ENCODE results near the gene SEMA7A.

Gene SEMA7A

DNA sequence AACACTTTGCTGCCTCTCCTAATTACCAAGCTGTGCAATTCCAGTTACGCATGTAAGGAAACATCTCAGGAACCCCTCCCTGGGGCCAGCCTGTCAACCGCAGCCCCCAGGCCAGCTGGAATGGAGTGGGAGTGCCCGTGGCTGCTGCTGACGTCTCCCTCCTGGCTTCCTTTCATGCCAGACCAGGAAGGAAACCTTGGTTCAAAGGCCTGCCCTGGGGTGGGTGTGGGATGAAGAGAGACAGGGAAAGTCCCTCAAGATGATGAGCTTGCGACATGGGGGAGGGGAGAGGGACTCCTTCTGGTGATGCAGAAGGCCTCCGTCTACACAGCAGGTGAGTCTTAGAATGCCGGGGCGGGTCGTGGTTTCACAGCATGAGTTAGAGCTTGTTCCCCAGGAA lies 54.9 kb downstream of the SEMA7A start:
- TF ChIP-seq, protein P1, sequence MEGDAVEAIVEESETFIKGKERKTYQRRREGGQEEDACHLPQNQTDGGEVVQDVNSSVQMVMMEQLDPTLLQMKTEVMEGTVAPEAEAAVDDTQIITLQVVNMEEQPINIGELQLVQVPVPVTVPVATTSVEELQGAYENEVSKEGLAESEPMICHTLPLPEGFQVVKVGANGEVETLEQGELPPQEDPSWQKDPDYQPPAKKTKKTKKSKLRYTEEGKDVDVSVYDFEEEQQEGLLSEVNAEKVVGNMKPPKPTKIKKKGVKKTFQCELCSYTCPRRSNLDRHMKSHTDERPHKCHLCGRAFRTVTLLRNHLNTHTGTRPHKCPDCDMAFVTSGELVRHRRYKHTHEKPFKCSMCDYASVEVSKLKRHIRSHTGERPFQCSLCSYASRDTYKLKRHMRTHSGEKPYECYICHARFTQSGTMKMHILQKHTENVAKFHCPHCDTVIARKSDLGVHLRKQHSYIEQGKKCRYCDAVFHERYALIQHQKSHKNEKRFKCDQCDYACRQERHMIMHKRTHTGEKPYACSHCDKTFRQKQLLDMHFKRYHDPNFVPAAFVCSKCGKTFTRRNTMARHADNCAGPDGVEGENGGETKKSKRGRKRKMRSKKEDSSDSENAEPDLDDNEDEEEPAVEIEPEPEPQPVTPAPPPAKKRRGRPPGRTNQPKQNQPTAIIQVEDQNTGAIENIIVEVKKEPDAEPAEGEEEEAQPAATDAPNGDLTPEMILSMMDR (conservative IDR thresholded peaks at IDR 0.05; ENCODE audit: low read length) = no peak
- peak; percentile 61 for DNase-seq (ENCODE audit: low read depth)
- no peak overlapping the region for H3K4me3 ChIP-seq (ENCODE audit: low read length)

GRCh38 chr15:74377831-74378766 lies 55.7 kb downstream of the SEMA7A start:
- no peak for DNase-seq (ENCODE audit: low read depth)
- H3K4me3 ChIP-seq (ENCODE audit: low read length) = no peak overlapping the region
- TF ChIP-seq, protein P1 (conservative IDR thresholded peaks at IDR 0.05; ENCODE audit: low read length) = no peak

DNA sequence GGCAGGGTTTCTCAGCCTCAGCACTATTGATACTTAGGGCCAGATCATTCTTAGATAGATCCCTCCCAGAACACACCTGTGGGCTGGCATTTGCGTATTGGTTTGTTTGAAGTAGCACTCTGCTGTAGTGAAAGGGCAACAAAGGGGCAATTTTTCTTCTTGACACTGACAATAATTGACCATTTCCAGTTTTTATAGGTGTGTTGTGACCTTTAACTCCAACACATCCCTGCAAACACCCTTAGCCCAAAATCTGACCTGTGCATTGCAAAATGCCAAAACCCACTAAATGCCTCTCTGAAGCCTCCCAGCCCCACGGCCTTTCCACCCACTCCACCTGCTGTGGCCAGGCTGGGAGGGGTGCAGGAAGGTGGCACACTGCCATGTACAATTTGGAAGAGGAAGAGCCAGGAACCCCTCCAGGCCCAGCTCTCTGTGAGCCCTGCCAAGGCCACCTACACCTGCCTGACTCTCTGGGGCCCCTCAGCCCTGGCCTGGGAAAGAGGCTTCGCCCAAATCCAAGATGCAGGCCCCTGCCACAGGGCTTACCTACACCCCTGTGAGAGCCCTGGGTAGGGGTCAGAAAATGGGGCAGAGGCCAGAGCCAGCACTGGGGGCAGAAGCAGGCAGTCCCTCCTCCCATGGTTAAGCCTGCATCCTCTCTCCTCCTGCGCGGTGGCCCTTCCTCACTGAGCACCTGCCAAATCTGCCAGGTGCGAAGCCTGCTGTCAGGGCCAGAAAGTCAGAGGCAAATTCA lies 56.8 kb downstream of the SEMA7A start:
- no peak for DNase-seq (ENCODE audit: low read depth)
- TF ChIP-seq, protein P1 (conservative IDR thresholded peaks at IDR 0.05; ENCODE audit: low read length) = no peak
- no peak overlapping the region for H3K4me3 ChIP-seq (ENCODE audit: low read length)

GRCh38 chr15:74376226-74376625 lies 57.5 kb downstream of the SEMA7A start:
- no peak for DNase-seq (ENCODE audit: low read depth)
- TF ChIP-seq, protein P1 (conservative IDR thresholded peaks at IDR 0.05; ENCODE audit: low read length) = no peak
- H3K4me3 ChIP-seq (ENCODE audit: low read length) = no peak overlapping the region

- DNase-seq (ENCODE audit: low read depth) = peak; percentile 76
- TF ChIP-seq, protein P1 (conservative IDR thresholded peaks at IDR 0.05; ENCODE audit: low read length) = peak; percentile 94
- H3K4me3 ChIP-seq (ENCODE audit: low read length) = no peak overlapping the region
Measured at GRCh38 chr15:74375303-74375693, 58.5 kb downstream of the SEMA7A start.

DNA sequence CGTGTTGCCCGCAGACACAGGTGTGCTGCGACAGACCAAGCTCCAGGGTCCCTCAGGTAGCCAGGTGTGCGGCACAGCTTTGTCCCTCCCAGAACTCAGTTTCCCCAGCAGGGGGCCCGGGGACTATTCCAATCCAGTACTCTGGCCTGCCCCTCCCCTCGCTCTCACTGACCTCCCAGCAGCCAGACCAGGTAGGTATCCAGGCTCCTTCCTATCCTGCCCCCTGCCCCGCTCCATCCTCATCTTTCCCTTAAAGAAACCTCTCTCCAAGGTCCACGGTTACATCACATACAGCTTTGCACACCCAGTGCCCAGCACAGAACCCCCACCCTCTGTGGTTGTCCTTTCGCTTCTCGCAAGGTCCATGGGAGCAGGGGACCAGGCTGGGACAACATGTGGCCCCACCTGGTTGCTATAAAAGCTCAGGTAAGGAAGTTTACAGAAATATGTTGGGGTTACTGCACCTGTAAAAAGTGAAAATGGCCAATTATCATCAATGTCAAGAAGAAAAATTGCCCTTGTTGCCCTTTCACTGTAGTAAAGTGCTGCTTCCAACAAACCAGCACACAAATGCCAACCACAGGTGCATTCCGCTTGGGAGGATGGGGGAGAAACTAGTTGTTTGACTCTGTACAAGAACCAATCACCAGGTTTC lies 59.0 kb downstream of the SEMA7A start:
- TF ChIP-seq, protein P1 (conservative IDR thresholded peaks at IDR 0.05; ENCODE audit: low read length) = no peak
- no peak for DNase-seq (ENCODE audit: low read depth)
- peak overlapping the region; percentile 73 for H3K4me3 ChIP-seq (ENCODE audit: low read length)
